HEK293 (cell line): ENCODE data around the gene CTH.
"Not testable (repeated sequence)": the region's sequence is repeated elsewhere in the genome, so short reads cannot be mapped to it uniquely, and the experiment has no call there.

Experiments
- CTCF ChIA-PET: fragments of 350-600 bp; formaldehyde crosslinking; extraction: SDS; loops from one replicate; lab custom pipeline; 2021; ENCODE audit warnings: antibody characterized with exemption; lab: Yijun Ruan, JAX
- POLR2A ChIA-PET: fragments of 300-600 bp; formaldehyde crosslinking; extraction: SDS; loops from one replicate; lab custom pipeline; 2020; ENCODE audit warnings: antibody characterized with exemption, inconsistent platforms; lab: Yijun Ruan, JAX
- H3K27ac ChIP-seq: fragments of 200-500 bp; sonication (Bioruptor generic); 2 replicates; pipeline ENCODE4 v1.5.1; 2014; ENCODE audit warnings: low read depth, low read length, control low read depth, inconsistent platforms; ENCODE audit errors: extremely low read depth
- H3K36me3 ChIP-seq, 2 experiments: fragments of 200-500 bp in 1 of 2; sonication (Bioruptor generic) in 1 of 2; 1 replicate in 1 of 2; 2 replicates in 1 of 2; pipeline ENCODE4 v1.5.1; 2014 to 2017; ENCODE audit warnings: inconsistent platforms in 2 of 2, low read length in 2 of 2; ENCODE audit not compliant: control insufficient read depth in 2 of 2, insufficient read depth in 1 of 2
- H3K4me1 ChIP-seq: fragments of 200-500 bp; sonication (Bioruptor generic); 2 replicates; pipeline ENCODE4 v1.5.1; 2014; ENCODE audit warnings: mild to moderate bottlenecking, low read length, inconsistent platforms; ENCODE audit not compliant: control insufficient read depth, insufficient read depth
- H3K4me3 ChIP-seq: 2 replicates; pipeline ENCODE4 v1.5.1; 2011; ENCODE audit warnings: low read depth, mild to moderate bottlenecking, control low read depth, low read length, moderate library complexity
- H3K9me3 ChIP-seq: fragments of 200-500 bp; sonication (Bioruptor generic); 2 replicates; pipeline ENCODE4 v1.5.1; 2014; ENCODE audit warnings: low read depth, low read length, inconsistent platforms; ENCODE audit not compliant: control insufficient read depth, insufficient read depth
- SCRT2 ChIP-seq: fragments of 450-650 bp; formaldehyde crosslinking; IDR thresholded peaks from 2 replicates; pipeline ENCODE4 v1.5.1; 2016; ENCODE audit warnings: missing biosample characterization, missing genetic modification characterization
- ZNF10 ChIP-seq: fragments of 450-650 bp; formaldehyde crosslinking; IDR thresholded peaks from 2 replicates; pipeline ENCODE4 v1.5.1; 2017; ENCODE audit warnings: missing biosample characterization, missing genetic modification characterization
- ZNF146 ChIP-seq: fragments of 450-650 bp; formaldehyde crosslinking; IDR thresholded peaks from 2 replicates; pipeline ENCODE4 v1.5.1; 2016; ENCODE audit warnings: missing biosample characterization, missing genetic modification characterization
- ZNF16 ChIP-seq: fragments of 450-650 bp; formaldehyde crosslinking; IDR thresholded peaks from 2 replicates; pipeline ENCODE4 v1.5.1; 2016; ENCODE audit warnings: low read depth, missing biosample characterization, missing genetic modification characterization
- ZNF184 ChIP-seq: fragments of 450-650 bp; IDR thresholded peaks from 2 replicates; pipeline ENCODE4 v1.5.1; 2018; ENCODE audit warnings: missing biosample characterization, mild to moderate bottlenecking, missing genetic modification characterization
- ZNF274 ChIP-seq, 2 experiments: fragments of 200-500 bp in 1 of 2; fragments of 450-650 bp in 1 of 2; sonication (Bioruptor generic) in 1 of 2; formaldehyde crosslinking in 1 of 2; IDR thresholded peaks; 2 replicates each; pipeline versions ENCODE4 v1.5.1 to v1.6.1; 2014 to 2016; ENCODE audit warnings: borderline replicate concordance in 1 of 2, inconsistent platforms in 1 of 2, low read length in 1 of 2, missing biosample characterization in 1 of 2, missing genetic modification characterization in 1 of 2
- ZNF629 ChIP-seq: fragments of 450-650 bp; formaldehyde crosslinking; IDR thresholded peaks from 2 replicates; pipeline ENCODE4 v1.5.1; 2017; ENCODE audit warnings: missing biosample characterization, missing genetic modification characterization
- ZNF660 ChIP-seq: fragments of 450-650 bp; IDR thresholded peaks from 2 replicates; pipeline ENCODE4 v1.5.1; 2018; ENCODE audit warnings: missing biosample characterization, mild to moderate bottlenecking, missing genetic modification characterization
- ZNF707 ChIP-seq: fragments of 450-650 bp; formaldehyde crosslinking; IDR thresholded peaks from 2 replicates; pipeline ENCODE4 v1.5.1; 2016; ENCODE audit warnings: missing biosample characterization, missing genetic modification characterization
- ZNF791 ChIP-seq: fragments of 450-650 bp; formaldehyde crosslinking; IDR thresholded peaks from 2 replicates; pipeline ENCODE4 v1.5.1; 2016; ENCODE audit warnings: missing biosample characterization, missing genetic modification characterization
- ZSCAN23 ChIP-seq: fragments of 450-650 bp; formaldehyde crosslinking; IDR thresholded peaks from 2 replicates; pipeline ENCODE4 v1.5.1; 2016; ENCODE audit warnings: missing biosample characterization, missing genetic modification characterization
- TF ChIP-seq, protein P1 (sequence below): fragments of 450-650 bp; formaldehyde crosslinking; IDR thresholded peaks from 2 replicates; pipeline ENCODE4 v1.5.1; 2017; ENCODE audit warnings: missing biosample characterization, missing genetic modification characterization
- TF ChIP-seq, protein P2 (sequence below): fragments of 450-650 bp; formaldehyde crosslinking; IDR thresholded peaks from 2 replicates; pipeline ENCODE4 v1.5.1; 2016; ENCODE audit warnings: missing biosample characterization, missing genetic modification characterization, borderline replicate concordance
- TF ChIP-seq, protein P3 (sequence below): fragments of 450-650 bp; formaldehyde crosslinking; IDR thresholded peaks from 2 replicates; pipeline ENCODE4 v1.5.1; 2017; ENCODE audit warnings: missing biosample characterization, missing genetic modification characterization
- TF ChIP-seq, protein P4 (sequence below): fragments of 450-650 bp; formaldehyde crosslinking; IDR thresholded peaks from 2 replicates; pipeline ENCODE4 v1.5.1; 2016; ENCODE audit warnings: missing biosample characterization, missing genetic modification characterization
- TF ChIP-seq, protein P5 (sequence below): fragments of 450-650 bp; formaldehyde crosslinking; IDR thresholded peaks from 2 replicates; pipeline ENCODE4 v1.5.1; 2016; ENCODE audit warnings: missing biosample characterization, missing genetic modification characterization

Gene CTH

DNA sequence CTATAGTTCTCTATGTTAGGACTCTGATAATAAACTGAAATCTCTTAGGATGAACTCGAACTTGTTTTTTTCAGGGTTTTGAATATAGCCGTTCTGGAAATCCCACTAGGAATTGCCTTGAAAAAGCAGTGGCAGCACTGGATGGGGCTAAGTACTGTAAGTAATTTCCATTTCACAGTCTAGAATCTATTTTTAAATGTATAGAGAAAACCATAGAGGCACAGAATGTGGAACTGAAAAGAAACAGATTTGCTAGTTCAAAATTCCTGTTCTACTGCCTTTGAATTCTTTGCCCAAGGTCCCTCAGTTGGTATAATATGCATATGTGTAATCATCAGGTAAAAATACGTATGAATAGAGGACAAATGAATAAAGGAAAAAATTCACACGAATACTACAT is 4.8 kb downstream of the CTH start:
- POLR2A ChIA-PET, result no interaction called here
- peaks cover 5 to 6% of the 10 kb centered on the region in 2 experiments; a peak in 2 of 3 replicates for H3K36me3 ChIP-seq
- H3K4me3 ChIP-seq, result no peak overlapping the region
- no peaks in the 10 kb centered on the region for H3K4me1 ChIP-seq
- TF ChIP-seq ZNF10 (tag by site-specific recombination) (no peak), ZNF707 (no peak), ZNF629 (tag by site-specific recombination) (no peak), ZSCAN23 (tag by site-specific recombination) (no peak), ZNF16 (tag by site-specific recombination) (no peak), ZNF791 (no peak), ZNF660 (tag by site-specific recombination) (no peak), ZNF274 (IDR thresholded peaks at IDR 0.05; ENCODE audit: low read length) (no peak), ZNF274 (tag by site-specific recombination; IDR thresholded peaks at IDR 0.05; ENCODE audit: borderline replicate concordance) (no peak)
- TF ChIP-seq, protein P1, sequence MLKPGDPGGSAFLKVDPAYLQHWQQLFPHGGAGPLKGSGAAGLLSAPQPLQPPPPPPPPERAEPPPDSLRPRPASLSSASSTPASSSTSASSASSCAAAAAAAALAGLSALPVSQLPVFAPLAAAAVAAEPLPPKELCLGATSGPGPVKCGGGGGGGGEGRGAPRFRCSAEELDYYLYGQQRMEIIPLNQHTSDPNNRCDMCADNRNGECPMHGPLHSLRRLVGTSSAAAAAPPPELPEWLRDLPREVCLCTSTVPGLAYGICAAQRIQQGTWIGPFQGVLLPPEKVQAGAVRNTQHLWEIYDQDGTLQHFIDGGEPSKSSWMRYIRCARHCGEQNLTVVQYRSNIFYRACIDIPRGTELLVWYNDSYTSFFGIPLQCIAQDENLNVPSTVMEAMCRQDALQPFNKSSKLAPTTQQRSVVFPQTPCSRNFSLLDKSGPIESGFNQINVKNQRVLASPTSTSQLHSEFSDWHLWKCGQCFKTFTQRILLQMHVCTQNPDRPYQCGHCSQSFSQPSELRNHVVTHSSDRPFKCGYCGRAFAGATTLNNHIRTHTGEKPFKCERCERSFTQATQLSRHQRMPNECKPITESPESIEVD (tag by site-specific recombination), result no peak
- TF ChIP-seq, protein P2, sequence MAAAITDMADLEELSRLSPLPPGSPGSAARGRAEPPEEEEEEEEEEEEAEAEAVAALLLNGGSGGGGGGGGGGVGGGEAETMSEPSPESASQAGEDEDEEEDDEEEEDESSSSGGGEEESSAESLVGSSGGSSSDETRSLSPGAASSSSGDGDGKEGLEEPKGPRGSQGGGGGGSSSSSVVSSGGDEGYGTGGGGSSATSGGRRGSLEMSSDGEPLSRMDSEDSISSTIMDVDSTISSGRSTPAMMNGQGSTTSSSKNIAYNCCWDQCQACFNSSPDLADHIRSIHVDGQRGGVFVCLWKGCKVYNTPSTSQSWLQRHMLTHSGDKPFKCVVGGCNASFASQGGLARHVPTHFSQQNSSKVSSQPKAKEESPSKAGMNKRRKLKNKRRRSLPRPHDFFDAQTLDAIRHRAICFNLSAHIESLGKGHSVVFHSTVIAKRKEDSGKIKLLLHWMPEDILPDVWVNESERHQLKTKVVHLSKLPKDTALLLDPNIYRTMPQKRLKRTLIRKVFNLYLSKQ (tag by site-specific recombination), result no peak
- TF ChIP-seq, protein P3, sequence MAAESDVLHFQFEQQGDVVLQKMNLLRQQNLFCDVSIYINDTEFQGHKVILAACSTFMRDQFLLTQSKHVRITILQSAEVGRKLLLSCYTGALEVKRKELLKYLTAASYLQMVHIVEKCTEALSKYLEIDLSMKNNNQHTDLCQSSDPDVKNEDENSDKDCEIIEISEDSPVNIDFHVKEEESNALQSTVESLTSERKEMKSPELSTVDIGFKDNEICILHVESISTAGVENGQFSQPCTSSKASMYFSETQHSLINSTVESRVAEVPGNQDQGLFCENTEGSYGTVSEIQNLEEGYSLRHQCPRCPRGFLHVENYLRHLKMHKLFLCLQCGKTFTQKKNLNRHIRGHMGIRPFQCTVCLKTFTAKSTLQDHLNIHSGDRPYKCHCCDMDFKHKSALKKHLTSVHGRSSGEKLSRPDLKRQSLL (tag by site-specific recombination), result no peak
- TF ChIP-seq, all 188 proteins: peak for 0
- CTCF ChIA-PET, result no interaction called here
- Histone ChIP-seq H3K9me3 (no peaks in the 10 kb centered on the region), H3K27ac (no peak overlapping the region)

DNA sequence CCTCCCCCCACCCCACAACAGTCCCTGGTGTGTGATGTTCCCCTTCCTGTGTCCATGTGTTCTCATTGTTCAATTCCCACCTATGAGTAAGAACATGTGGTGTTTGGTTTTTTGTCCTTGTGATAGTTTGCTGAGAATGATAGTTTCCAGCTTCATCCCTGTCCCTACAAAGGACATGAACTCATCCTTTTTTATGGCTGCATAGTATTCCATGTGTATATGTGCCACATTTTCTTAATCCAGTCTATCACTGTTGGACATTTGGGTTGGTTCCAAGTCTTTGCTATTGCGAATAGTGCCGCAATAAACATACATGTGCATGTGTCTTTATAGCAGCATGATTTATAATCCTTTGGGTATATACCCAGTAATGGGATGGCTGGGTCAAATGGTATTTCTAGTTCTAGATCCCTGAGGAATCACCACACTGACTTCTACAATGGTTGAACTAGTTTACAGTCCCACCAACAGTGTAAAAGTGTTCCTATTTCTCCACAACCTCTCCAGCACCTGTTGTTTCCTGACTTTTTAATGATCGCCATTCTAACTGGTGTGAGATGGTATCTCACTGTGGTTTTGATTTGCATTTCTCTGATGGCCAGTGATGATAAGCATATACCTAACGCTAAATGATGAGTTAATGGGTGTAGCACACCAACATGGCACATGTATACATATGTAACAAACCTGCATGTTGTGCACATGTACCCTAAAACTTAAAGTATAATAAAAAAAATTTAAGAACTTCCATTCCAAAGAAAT is 8.1 kb downstream of the CTH start:
- CTCF ChIA-PET, H3K27ac ChIP-seq, H3K9me3 ChIP-seq, H3K4me1 ChIP-seq, H3K4me3 ChIP-seq: not testable (repeated sequence)
- TF ChIP-seq, protein P4, sequence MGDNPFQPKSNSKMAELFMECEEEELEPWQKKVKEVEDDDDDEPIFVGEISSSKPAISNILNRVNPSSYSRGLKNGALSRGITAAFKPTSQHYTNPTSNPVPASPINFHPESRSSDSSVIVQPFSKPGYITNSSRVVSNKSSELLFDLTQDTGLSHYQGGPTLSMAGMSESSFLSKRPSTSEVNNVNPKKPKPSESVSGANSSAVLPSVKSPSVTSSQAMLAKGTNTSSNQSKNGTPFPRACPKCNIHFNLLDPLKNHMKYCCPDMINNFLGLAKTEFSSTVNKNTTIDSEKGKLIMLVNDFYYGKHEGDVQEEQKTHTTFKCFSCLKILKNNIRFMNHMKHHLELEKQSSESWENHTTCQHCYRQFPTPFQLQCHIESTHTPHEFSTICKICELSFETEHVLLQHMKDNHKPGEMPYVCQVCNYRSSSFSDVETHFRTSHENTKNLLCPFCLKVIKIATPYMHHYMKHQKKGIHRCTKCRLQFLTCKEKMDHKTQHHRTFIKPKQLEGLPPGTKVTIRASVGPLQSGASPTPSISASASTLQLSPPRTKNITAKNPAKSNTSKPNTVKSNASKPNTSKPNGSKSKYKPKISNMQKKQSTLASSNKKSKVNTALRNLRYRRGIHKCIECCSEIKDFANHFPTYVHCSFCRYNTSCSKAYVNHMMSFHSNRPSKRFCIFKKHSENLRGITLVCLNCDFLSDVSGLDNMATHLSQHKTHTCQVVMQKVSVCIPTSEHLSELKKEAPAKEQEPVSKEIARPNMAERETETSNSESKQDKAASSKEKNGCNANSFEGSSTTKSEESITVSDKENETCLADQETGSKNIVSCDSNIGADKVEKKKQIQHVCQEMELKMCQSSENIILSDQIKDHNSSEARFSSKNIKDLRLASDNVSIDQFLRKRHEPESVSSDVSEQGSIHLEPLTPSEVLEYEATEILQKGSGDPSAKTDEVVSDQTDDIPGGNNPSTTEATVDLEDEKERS (tag by site-specific recombination), result 0 out of 2 replicates have a peak, but pooled peaks have one; percentile 79
- TF ChIP-seq ZNF146 (tag by site-specific recombination) (peak; percentile 99), SCRT2 (peak; percentile 56), ZNF184 (peak; percentile 96)
- TF ChIP-seq, protein P5, sequence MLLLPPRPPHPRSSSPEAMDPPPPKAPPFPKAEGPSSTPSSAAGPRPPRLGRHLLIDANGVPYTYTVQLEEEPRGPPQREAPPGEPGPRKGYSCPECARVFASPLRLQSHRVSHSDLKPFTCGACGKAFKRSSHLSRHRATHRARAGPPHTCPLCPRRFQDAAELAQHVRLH (tag by site-specific recombination), result peak; percentile 54; the same call in 1 of the 2 replicates
- POLR2A ChIA-PET, result interaction anchor here (2.0 kb wide), 1 partner anchor 7 kb away, joined by 17 read pairs; the partner anchor contains the start of gene CTH
- peaks cover 6 to 12% of the 10 kb centered on the region in 2 experiments; a peak in 2 of 3 replicates for H3K36me3 ChIP-seq
